Measurements from ENCODE around the gene ITSN2. TPM values are rescaled to one million over a fixed set of nuclear protein-coding genes. Genes with fewer than 3 reads are reported as not detected.

ITSN2 gene
- total and polyA plus RNA-seq, 4 donors, result 10.1 to 32.4 (median 21.6) TPM

GRCh38 chr2:24375349-24376087 is 15.2 kb upstream of the ITSN2 start:
- DNase-seq (ENCODE audit: low spot score), result no peak
- Histone ChIP-seq H3K27me3 (ENCODE audit: control insufficient read depth in 4 of 4, insufficient read depth in 4 of 4, low read length in 3 of 4) (no peaks in the 10 kb centered on the region), H3K4me1 (ENCODE audit: control insufficient read depth in 4 of 4, insufficient read depth in 4 of 4, low read length in 3 of 4) (no peaks in the 10 kb centered on the region), H3K4me3 (ENCODE audit: low read depth in 1 of 3, low read length in 3 of 3) (no peak overlapping the region), H3K9me3 (ENCODE audit: control insufficient read depth in 4 of 4, low read length in 3 of 4) (no peaks in the 10 kb centered on the region), H3K9ac (ENCODE audit: low read depth in 1 of 2, low read length in 2 of 2) (no peak overlapping the region), H3K27ac (ENCODE audit: low read depth in 1 of 2, low read length in 2 of 2) (no peak overlapping the region), H3K36me3 (ENCODE audit: control insufficient read depth in 4 of 4, insufficient read depth in 3 of 4, low read depth in 1 of 4, low read length in 3 of 4) (no peaks in the 10 kb centered on the region)
- WGBS, result 81% methylated on average over 8 of the region's 8 CpGs
- TF ChIP-seq FOXA1 (IDR thresholded peaks at IDR 0.05) (no peak), REST (IDR thresholded peaks at IDR 0.05) (no peak)

GRCh38 chr2:24374301-24374700 is 14.0 kb upstream of the ITSN2 start:
- Histone ChIP-seq H3K4me1 (ENCODE audit: control insufficient read depth in 4 of 4, insufficient read depth in 4 of 4, low read length in 3 of 4) (no peaks in the 10 kb centered on the region), H3K4me3 (ENCODE audit: low read depth in 1 of 3, low read length in 3 of 3) (no peak overlapping the region), H3K27me3 (ENCODE audit: control insufficient read depth in 4 of 4, insufficient read depth in 4 of 4, low read length in 3 of 4) (no peaks in the 10 kb centered on the region), H3K9ac (ENCODE audit: low read depth in 1 of 2, low read length in 2 of 2) (no peak overlapping the region), H3K9me3 (ENCODE audit: control insufficient read depth in 4 of 4, low read length in 3 of 4) (no peaks in the 10 kb centered on the region), H3K36me3 (ENCODE audit: control insufficient read depth in 4 of 4, insufficient read depth in 3 of 4, low read depth in 1 of 4, low read length in 3 of 4) (no peaks in the 10 kb centered on the region), H3K27ac (ENCODE audit: low read depth in 1 of 2, low read length in 2 of 2) (no peak overlapping the region)
- no peak for TF ChIP-seq RAD21 (IDR thresholded peaks at IDR 0.05)
- no peak for TF ChIP-seq REST (IDR thresholded peaks at IDR 0.05)
- TF ChIP-seq ATF3 (IDR thresholded peaks at IDR 0.05), result no peak
- no peak for TF ChIP-seq CTCF (IDR thresholded peaks at IDR 0.05; ENCODE audit: low read depth, low read length, missing input control)
- 55% methylated on average over 3 of the region's 4 CpGs for WGBS
- DNase-seq (ENCODE audit: low spot score), result no peak

- no peaks in the 10 kb centered on the region for H3K9me3 ChIP-seq (ENCODE audit: control insufficient read depth in 4 of 4, low read length in 3 of 4)
Measured at GRCh38 chr2:24372033-24372432, 11.7 kb upstream of the ITSN2 start.

More at GRCh38 chr2:24372033-24372432, 11.7 kb upstream of the ITSN2 start:
- H3K27me3 ChIP-seq (ENCODE audit: control insufficient read depth in 4 of 4, insufficient read depth in 4 of 4, low read length in 3 of 4), result no peaks in the 10 kb centered on the region
- H3K9ac ChIP-seq (ENCODE audit: low read depth in 1 of 2, low read length in 2 of 2), result no peak overlapping the region
- no peak for DNase-seq (ENCODE audit: low spot score)
- no peak overlapping the region for H3K4me3 ChIP-seq (ENCODE audit: low read depth in 1 of 3, low read length in 3 of 3)
- 86% methylated on average over 7 of the region's 7 CpGs for WGBS
- H3K27ac ChIP-seq (ENCODE audit: low read depth in 1 of 2, low read length in 2 of 2), result no peak overlapping the region
- H3K36me3 ChIP-seq (ENCODE audit: control insufficient read depth in 4 of 4, insufficient read depth in 3 of 4, low read depth in 1 of 4, low read length in 3 of 4), result no peaks in the 10 kb centered on the region
- no peak for TF ChIP-seq REST (IDR thresholded peaks at IDR 0.05)
- H3K4me1 ChIP-seq (ENCODE audit: control insufficient read depth in 4 of 4, insufficient read depth in 4 of 4, low read length in 3 of 4), result no peaks in the 10 kb centered on the region
